LHCN-M2 (cell line): ENCODE measurements around the gene MAML2. TPM values are rescaled to one million over a fixed set of nuclear protein-coding genes. Genes with fewer than 3 reads are reported as not detected.

Experiments used
- DNase-seq: peaks from one replicate; pipeline ENCODE4 v3.0.0-alpha.2; 2012; ENCODE audit warnings: low read depth
- polyA plus RNA-seq: library from polyadenylated mRNA; unstranded; fragments of >200 nt; gene quantifications from one replicate; pipeline ENCODE4 v1.2.1, GENCODE V29; 2012; ENCODE audit warnings: missing spikeins
- total RNA-seq: library from RNA; depleted of rRNA; stranded (reverse); fragments of >200 nt; gene quantifications from 2 replicates; pipeline ENCODE4 v1.2.3, GENCODE V29; 2014; rRNA removed

Gene MAML2
- total RNA-seq, result 9.2 and 12.1 TPM in 2 replicates
- 5.5 TPM for polyA plus RNA-seq

- peak; percentile 92 for DNase-seq
Measured at GRCh38 chr11:96342961-96343711, at the start of gene MAML2. Gene MAML2 (minus strand): TSS chr11:96343195. CDS start chr11:96341895, 1,300 bp downstream.

GRCh38 chr11:96391698-96392307 lies 48.8 kb upstream of the MAML2 start:
- no peak for DNase-seq

GRCh38 chr11:96390488-96390792 lies 47.4 kb upstream of the MAML2 start:
- DNase-seq, result no peak

GRCh38 chr11:96389720-96390487 lies 46.9 kb upstream of the MAML2 start, which contains the start of the genes CCDC82 and JRKL:
Gene CCDC82 (minus strand): TSS chr11:96389912. CDS start chr11:96384747, 5,165 bp downstream.
Gene JRKL (plus strand): TSS chr11:96390013. CDS start chr11:96390650, 637 bp downstream.
- peak; percentile 92 for DNase-seq

GRCh38 chr11:96388891-96389719 lies 46.1 kb upstream of the MAML2 start:
- no peak for DNase-seq

GRCh38 chr11:96385187-96385586 lies 42.2 kb upstream of the MAML2 start:
- DNase-seq, result no peak

GRCh38 chr11:96384156-96384555 lies 41.2 kb upstream of the MAML2 start:
- no peak for DNase-seq

- DNase-seq, result no peak
Measured at GRCh38 chr11:96376796-96377195, 33.8 kb upstream of the MAML2 start.

GRCh38 chr11:96373826-96374225 lies 30.8 kb upstream of the MAML2 start:
- DNase-seq, result no peak

- no peak for DNase-seq
Measured at GRCh38 chr11:96367342-96367741, 24.3 kb upstream of the MAML2 start.

- no peak for DNase-seq
Measured at GRCh38 chr11:96366024-96366423, 23.0 kb upstream of the MAML2 start.

- no peak for DNase-seq
Measured at GRCh38 chr11:96365493-96365892, 22.5 kb upstream of the MAML2 start.

GRCh38 chr11:96361778-96362177 lies 18.8 kb upstream of the MAML2 start:
- DNase-seq, result peak; percentile 3

- DNase-seq, result no peak
Measured at GRCh38 chr11:96358321-96358720, 15.3 kb upstream of the MAML2 start.

- DNase-seq, result no peak
Measured at GRCh38 chr11:96357794-96358193, 14.8 kb upstream of the MAML2 start.

GRCh38 chr11:96356848-96357247 lies 13.9 kb upstream of the MAML2 start:
- DNase-seq, result no peak

- DNase-seq, result no peak
Measured at GRCh38 chr11:96342014-96342960, 708 bp downstream of the MAML2 start.

- DNase-seq, result peak; percentile 57
Measured at GRCh38 chr11:96341211-96342013, 1.6 kb downstream of the MAML2 start.

- no peak for DNase-seq
Measured at GRCh38 chr11:96340555-96340885, 2.5 kb downstream of the MAML2 start.
